ENCODE data around the gene PDE9A.

- TF ChIP-seq CTCF (IDR thresholded peaks at IDR 0.05; ENCODE audit: extremely low read depth in 1 of 2, insufficient read depth in 1 of 2, low read depth in 1 of 2, low read length in 2 of 2) (no peak), POLR2A (IDR thresholded peaks at IDR 0.05; ENCODE audit: low read depth, low read length) (no peak)
These were observed 104.0 kb downstream of the PDE9A start for GRCh38 chr21:42757422-42757821.
